DND-41 (cell line): ENCODE data around the gene FBXW2.
A peak's percentile ranks its signal among the peaks of the same experiment; 100 is the strongest.

Source experiments
- ATAC-seq: fragments of 200-7000 bp; cut with Tn5 transposase; 3 replicates; pipeline ENCODE4 v1.9.1; 2021; ENCODE audit warnings: low read depth; ENCODE audit not compliant: insufficient read depth
- DNase-seq: peaks from one replicate; pipeline ENCODE4 v3.0.0-alpha.2; 2020
- H2AFZ ChIP-seq: 2 replicates; pipeline ENCODE4 v1.6.0; 2012; ENCODE audit warnings: low read depth, low read length
- H3K27ac ChIP-seq: 2 replicates; pipeline ENCODE4 v1.5.1; 2012; ENCODE audit warnings: low read length, inconsistent platforms
- H3K27me3 ChIP-seq: fragments of 200-600 bp; sonication (generic); 2 replicates; pipeline ENCODE4 v1.6.0; 2012; ENCODE audit warnings: low read length, mild to moderate bottlenecking, inconsistent platforms; ENCODE audit not compliant: insufficient read depth, poor library complexity
- H3K36me3 ChIP-seq: 2 replicates; pipeline ENCODE4 v1.5.1; 2012; ENCODE audit warnings: low read length, inconsistent platforms; ENCODE audit not compliant: insufficient read depth
- H3K4me1 ChIP-seq: 2 replicates; pipeline ENCODE4 v1.5.1; 2012; ENCODE audit warnings: mild to moderate bottlenecking, low read length; ENCODE audit not compliant: insufficient read depth
- H3K4me2 ChIP-seq: 2 replicates; pipeline ENCODE4 v1.6.0; 2012; ENCODE audit warnings: mild to moderate bottlenecking, moderate library complexity, low read length, inconsistent platforms; ENCODE audit not compliant: insufficient read depth
- H3K4me3 ChIP-seq, 2 experiments: fragments of 200-600 bp in 1 of 2; shearing (Covaris generic) in 1 of 2; 2 replicates each; pipeline ENCODE4 v1.5.1; 2012 to 2016; ENCODE audit warnings: inconsistent platforms in 2 of 2, low read length in 2 of 2, mild to moderate bottlenecking in 2 of 2, low read depth in 1 of 2, moderate library complexity in 1 of 2
- H3K79me2 ChIP-seq: 2 replicates; pipeline ENCODE4 v1.6.0; 2012; ENCODE audit warnings: low read length, inconsistent platforms; ENCODE audit not compliant: insufficient read depth
- H3K9ac ChIP-seq: 2 replicates; pipeline ENCODE4 v1.6.0; 2012; ENCODE audit warnings: low read depth, mild to moderate bottlenecking, inconsistent platforms, low read length, moderate library complexity
- H3K9me3 ChIP-seq: 2 replicates; pipeline ENCODE4 v1.5.1; 2012; ENCODE audit warnings: low read length, moderate library complexity, mild to moderate bottlenecking, inconsistent platforms; ENCODE audit not compliant: insufficient read depth, severe bottlenecking
- H4K20me1 ChIP-seq: 2 replicates; pipeline ENCODE4 v1.6.0; 2012; ENCODE audit warnings: low read length; ENCODE audit not compliant: insufficient read depth
- EZH2 ChIP-seq: IDR thresholded peaks from 3 replicates; pipeline ENCODE4 v1.6.1; 2012; ENCODE audit warnings: borderline replicate concordance, low read depth, mild to moderate bottlenecking, moderate library complexity, low read length, inconsistent platforms; ENCODE audit not compliant: severe bottlenecking
- TF ChIP-seq, protein P1 (sequence below): IDR thresholded peaks from 2 replicates; pipeline ENCODE4 v1.5.1; 2012; ENCODE audit warnings: borderline replicate concordance, low read length, moderate library complexity, mild to moderate bottlenecking; ENCODE audit not compliant: poor library complexity, severe bottlenecking; ENCODE audit errors: extremely low read depth

Gene FBXW2, protein sequence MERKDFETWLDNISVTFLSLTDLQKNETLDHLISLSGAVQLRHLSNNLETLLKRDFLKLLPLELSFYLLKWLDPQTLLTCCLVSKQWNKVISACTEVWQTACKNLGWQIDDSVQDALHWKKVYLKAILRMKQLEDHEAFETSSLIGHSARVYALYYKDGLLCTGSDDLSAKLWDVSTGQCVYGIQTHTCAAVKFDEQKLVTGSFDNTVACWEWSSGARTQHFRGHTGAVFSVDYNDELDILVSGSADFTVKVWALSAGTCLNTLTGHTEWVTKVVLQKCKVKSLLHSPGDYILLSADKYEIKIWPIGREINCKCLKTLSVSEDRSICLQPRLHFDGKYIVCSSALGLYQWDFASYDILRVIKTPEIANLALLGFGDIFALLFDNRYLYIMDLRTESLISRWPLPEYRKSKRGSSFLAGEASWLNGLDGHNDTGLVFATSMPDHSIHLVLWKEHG

DNA sequence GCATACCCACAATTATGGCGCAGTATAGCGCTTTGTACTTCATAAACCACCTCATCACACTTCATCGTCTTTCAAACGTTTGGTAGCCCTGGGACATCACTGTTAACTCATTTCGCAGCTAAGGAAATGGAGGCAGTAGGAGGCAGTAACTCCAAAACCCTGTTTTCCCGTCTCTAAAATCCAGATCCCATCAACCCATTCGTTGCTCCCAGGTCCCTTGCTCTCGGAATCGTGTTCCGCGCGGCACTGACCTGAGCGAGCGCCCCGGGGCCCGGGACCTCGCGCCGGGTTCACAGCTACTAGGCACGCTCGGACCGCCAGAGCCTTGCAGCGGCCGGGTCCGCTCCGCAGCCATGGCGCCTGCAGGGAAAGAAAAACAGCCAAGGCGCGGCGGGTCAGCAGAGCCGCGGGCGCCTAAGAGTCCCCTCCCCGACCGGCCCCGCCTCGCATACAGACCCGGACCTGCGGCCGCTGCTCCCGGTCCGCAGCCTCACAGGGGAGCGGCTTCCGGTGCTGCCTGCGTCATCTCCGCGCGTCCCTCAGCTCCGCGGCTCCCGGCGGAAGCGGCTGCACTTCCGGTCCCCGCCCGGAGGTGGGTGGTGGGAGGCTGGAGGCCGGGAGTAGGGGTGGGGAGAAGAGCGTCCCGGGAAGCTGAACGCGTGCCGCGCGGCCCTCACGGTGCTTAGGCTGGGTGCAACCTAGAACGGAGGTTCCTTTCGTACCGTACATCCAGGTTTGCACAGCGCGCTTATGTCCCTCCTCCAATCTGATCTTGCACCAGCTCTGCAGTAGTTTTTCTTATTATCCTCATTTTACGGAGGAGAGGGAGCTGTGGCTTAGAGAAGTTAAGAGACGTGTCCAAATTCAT is at the start of gene FBXW2:
TSS of gene FBXW2 (minus strand) at position 519 of the 868 bp plus-strand sequence. CDS start 5,158 bp downstream, outside the sequence.
- Histone ChIP-seq H2AFZ (peak within 1 kb of the TSS; percentile 78), H3K27ac (peak within 1 kb of the TSS; percentile 91), H3K4me2 (peak within 1 kb of the TSS; percentile 94), H3K4me1 (peaks cover 39% of the 10 kb centered on the region), H3K9me3 (no peaks in the 10 kb centered on the region), H3K36me3 (peaks cover 21% of the 10 kb centered on the region; the same call in 1 of the 2 replicates), H3K79me2 (peaks cover 62% of the 10 kb centered on the region), H4K20me1 (no peaks in the 10 kb centered on the region), H3K4me3 (peak within 1 kb of the TSS; percentile 50 to 71), H3K27me3 (no peaks in the 10 kb centered on the region), H3K9ac (peak within 1 kb of the TSS; percentile 84)
- DNase-seq (peak; percentile 91), ATAC-seq (peak; percentile 96)
- TF ChIP-seq EZH2 = no peak
- TF ChIP-seq, protein P1, sequence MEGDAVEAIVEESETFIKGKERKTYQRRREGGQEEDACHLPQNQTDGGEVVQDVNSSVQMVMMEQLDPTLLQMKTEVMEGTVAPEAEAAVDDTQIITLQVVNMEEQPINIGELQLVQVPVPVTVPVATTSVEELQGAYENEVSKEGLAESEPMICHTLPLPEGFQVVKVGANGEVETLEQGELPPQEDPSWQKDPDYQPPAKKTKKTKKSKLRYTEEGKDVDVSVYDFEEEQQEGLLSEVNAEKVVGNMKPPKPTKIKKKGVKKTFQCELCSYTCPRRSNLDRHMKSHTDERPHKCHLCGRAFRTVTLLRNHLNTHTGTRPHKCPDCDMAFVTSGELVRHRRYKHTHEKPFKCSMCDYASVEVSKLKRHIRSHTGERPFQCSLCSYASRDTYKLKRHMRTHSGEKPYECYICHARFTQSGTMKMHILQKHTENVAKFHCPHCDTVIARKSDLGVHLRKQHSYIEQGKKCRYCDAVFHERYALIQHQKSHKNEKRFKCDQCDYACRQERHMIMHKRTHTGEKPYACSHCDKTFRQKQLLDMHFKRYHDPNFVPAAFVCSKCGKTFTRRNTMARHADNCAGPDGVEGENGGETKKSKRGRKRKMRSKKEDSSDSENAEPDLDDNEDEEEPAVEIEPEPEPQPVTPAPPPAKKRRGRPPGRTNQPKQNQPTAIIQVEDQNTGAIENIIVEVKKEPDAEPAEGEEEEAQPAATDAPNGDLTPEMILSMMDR = no peak

DNA sequence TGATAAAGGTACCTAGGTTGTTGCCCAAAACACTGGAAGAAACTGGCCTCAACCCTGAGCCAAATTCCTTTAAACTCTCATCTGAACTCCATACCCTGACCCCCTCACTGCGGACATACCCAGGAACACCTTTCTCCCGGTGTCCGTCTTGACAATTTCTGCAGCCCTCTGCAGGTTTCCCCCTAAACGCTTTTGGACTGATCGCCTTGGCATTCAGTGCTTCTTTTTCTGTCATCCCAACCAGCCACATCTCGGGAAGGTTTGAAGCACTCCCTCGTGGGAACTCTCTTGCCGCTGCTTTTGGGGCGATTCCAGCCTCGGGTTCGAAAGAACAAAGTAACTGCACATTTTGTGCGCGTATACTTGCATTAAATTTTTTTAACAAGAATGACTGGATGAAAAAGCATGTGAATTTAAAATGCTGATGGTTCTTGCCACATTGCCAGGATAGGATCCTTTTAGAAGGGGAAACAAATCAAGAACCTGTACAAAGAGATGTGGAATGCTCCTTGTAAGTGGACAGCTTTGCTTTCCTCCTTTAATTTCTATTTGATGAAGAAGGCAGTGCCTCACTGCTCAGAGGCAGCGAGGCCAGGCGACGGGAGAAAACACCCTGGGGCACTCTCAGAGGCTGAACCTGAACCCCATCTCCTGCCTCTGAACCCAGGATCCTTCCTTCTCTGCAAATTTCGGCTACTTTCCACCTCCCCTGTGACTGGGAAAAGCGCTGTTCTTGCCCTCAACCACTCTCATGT is 48.9 kb upstream of the FBXW2 start:
- Histone ChIP-seq H3K4me1 (peaks cover 40% of the 10 kb centered on the region), H3K4me3 (peak overlapping the region; percentile 53 to 63), H3K9me3 (no peaks in the 10 kb centered on the region), H3K9ac (peak overlapping the region; percentile 76), H3K79me2 (peaks cover 93% of the 10 kb centered on the region), H3K4me2 (peak overlapping the region; percentile 93), H4K20me1 (peaks cover 4% of the 10 kb centered on the region; the same call in 1 of the 2 replicates), H2AFZ (peak overlapping the region; percentile 93), H3K27ac (peak overlapping the region; percentile 96), H3K36me3 (peaks cover 36% of the 10 kb centered on the region), H3K27me3 (no peaks in the 10 kb centered on the region)
- DNase-seq = no peak
- TF ChIP-seq EZH2 = no peak
- TF ChIP-seq, protein P1 = no peak
- peak; percentile 9 for ATAC-seq

DNA sequence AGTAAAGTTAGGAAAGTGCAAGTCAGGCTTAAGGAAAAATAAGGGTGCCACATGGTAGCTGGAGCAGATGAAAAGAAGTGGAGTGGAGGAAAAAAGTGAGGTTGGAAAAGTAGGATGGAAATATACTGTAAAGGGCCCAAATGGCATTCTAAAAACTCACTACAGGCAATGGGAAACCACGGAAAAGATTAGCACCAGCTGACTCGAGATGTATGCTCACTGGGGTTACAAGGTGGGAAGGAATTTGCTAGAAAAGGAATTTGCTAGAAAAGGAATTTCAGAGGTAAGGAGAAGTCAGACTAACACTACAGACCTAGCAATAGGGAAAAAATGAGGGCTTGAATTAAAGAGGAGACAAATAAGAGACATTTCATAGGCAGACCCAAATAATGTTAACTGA is 45.9 kb upstream of the FBXW2 start:
- Histone ChIP-seq H3K4me1 (peaks cover 27% of the 10 kb centered on the region), H3K36me3 (peaks cover 15% of the 10 kb centered on the region), H4K20me1 (peaks cover 4% of the 10 kb centered on the region; the same call in 1 of the 2 replicates), H3K9me3 (no peaks in the 10 kb centered on the region), H3K4me2 (0 out of 2 replicates have a peak overlapping the region, but pooled peaks have one; percentile 7), H3K27ac (no peak overlapping the region; the same call in 1 of the 2 replicates), H3K9ac (no peak overlapping the region), H3K4me3 (no peak overlapping the region), H3K79me2 (peaks cover 76% of the 10 kb centered on the region), H3K27me3 (no peaks in the 10 kb centered on the region), H2AFZ (no peak overlapping the region)
- ATAC-seq (no peak), DNase-seq (no peak)
- TF ChIP-seq, protein P1 = no peak
- no peak for TF ChIP-seq EZH2
